ENCODE data around the gene AFAP1L2.

AFAP1L2 gene

DNA sequence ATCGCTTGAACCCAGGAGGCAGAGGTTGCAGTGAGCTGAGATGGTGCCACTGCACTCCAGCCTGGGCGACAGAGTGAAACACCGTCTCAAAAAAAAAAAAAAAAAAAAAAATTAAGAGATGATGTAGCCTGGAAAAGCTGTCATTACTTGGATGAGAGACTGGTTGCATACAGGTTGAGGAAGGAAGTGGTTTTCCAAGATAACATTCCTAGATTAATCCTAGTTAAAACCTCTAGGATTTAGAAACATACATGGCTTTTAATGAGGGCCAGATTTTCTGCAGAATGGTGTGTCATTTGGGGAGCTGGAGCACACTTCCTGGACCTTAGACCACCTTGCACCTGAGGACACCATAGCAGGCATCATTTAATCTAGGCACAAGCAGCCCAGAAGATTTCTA lies 147.5 kb downstream of the AFAP1L2 start:
- Histone ChIP-seq H3K9me2 (replicated peaks; ENCODE audit: insufficient read depth, low read length) (no peaks in the 10 kb centered on the region), H2AFZ (ENCODE audit: low read length) (no peak overlapping the region), H4K20me1 (ENCODE audit: insufficient read depth, low read length) (no peaks in the 10 kb centered on the region), H3K36me3 (replicated peaks; ENCODE audit: insufficient read depth, low read length) (no peaks in the 10 kb centered on the region), H3K4me2 (ENCODE audit: low read depth, low read length) (no peak overlapping the region), H3K4me3 (ENCODE audit: low read length) (no peak overlapping the region), H3K27me3 (replicated peaks; ENCODE audit: insufficient read depth, low read length) (no peaks in the 10 kb centered on the region), H3K4me1 (ENCODE audit: low read length) (0 out of 2 replicates have a peak, but pooled peaks cover 4% of the 10 kb centered on the region), H3F3A (ENCODE audit: insufficient read depth, low read length) (no peaks in the 10 kb centered on the region), H3K9ac (ENCODE audit: low read length) (no peak overlapping the region), H3K9me3 (replicated peaks; ENCODE audit: insufficient read depth, low read length) (no peaks in the 10 kb centered on the region), H3K27ac (ENCODE audit: low read length) (no peak overlapping the region), H3K79me2 (ENCODE audit: low read length) (no peaks in the 10 kb centered on the region)
- TF ChIP-seq, protein P1, sequence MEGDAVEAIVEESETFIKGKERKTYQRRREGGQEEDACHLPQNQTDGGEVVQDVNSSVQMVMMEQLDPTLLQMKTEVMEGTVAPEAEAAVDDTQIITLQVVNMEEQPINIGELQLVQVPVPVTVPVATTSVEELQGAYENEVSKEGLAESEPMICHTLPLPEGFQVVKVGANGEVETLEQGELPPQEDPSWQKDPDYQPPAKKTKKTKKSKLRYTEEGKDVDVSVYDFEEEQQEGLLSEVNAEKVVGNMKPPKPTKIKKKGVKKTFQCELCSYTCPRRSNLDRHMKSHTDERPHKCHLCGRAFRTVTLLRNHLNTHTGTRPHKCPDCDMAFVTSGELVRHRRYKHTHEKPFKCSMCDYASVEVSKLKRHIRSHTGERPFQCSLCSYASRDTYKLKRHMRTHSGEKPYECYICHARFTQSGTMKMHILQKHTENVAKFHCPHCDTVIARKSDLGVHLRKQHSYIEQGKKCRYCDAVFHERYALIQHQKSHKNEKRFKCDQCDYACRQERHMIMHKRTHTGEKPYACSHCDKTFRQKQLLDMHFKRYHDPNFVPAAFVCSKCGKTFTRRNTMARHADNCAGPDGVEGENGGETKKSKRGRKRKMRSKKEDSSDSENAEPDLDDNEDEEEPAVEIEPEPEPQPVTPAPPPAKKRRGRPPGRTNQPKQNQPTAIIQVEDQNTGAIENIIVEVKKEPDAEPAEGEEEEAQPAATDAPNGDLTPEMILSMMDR (IDR thresholded peaks at IDR 0.05; ENCODE audit: low read length) = no peak
- TF ChIP-seq EZH2 (optimal IDR thresholded peaks at IDR 0.05; ENCODE audit: low read depth, low read length) (no peak), EZH2phosphoT487 (IDR thresholded peaks at IDR 0.05; ENCODE audit: low read length) (no peak)
- no peak for DNase-seq

DNA sequence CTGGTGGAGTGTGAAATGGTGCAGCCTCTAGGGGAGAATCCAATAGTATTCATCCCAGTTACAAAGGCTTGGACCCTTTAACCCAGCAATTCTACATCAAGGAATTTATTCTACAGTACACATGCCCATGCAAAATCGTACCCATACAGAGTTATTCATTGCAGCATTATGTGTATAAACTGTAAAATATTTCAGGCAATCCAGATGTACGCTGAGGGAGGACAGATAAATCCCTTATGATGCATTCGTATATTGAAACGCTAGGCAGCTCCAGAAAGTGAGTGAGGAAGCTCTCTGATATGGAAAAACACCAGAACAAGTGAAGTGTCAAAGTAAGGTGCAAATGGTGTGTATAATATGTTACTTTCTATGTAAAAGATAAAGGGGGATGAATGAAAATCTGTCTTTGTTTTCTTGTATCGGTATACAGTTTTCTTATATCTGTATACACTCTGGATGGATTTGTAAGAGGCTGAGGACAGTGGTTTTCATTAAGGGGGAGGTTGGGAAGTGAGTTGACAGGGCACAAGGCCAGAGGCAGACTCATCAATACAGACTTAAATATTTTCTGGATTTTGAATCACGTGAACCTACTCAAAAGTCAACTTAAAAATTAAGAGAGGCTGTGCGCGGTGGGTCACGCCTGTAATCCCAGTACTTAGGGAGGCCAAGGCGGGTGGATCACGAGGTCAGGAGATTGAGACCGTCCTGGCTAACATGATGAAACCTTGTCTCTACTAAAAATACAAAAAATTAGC lies 148.1 kb downstream of the AFAP1L2 start:
- Histone ChIP-seq H3K9ac (ENCODE audit: low read length) (no peak overlapping the region), H4K20me1 (ENCODE audit: insufficient read depth, low read length) (no peaks in the 10 kb centered on the region), H2AFZ (ENCODE audit: low read length) (no peak overlapping the region), H3K27ac (ENCODE audit: low read length) (no peak overlapping the region), H3K9me2 (replicated peaks; ENCODE audit: insufficient read depth, low read length) (no peaks in the 10 kb centered on the region), H3K4me3 (ENCODE audit: low read length) (no peak overlapping the region), H3K27me3 (replicated peaks; ENCODE audit: insufficient read depth, low read length) (no peaks in the 10 kb centered on the region), H3K4me2 (ENCODE audit: low read depth, low read length) (no peak overlapping the region), H3K36me3 (replicated peaks; ENCODE audit: insufficient read depth, low read length) (no peaks in the 10 kb centered on the region), H3F3A (ENCODE audit: insufficient read depth, low read length) (no peaks in the 10 kb centered on the region), H3K4me1 (ENCODE audit: low read length) (0 out of 2 replicates have a peak, but pooled peaks cover under 1% of the 10 kb centered on the region), H3K9me3 (replicated peaks; ENCODE audit: insufficient read depth, low read length) (no peaks in the 10 kb centered on the region), H3K79me2 (ENCODE audit: low read length) (no peaks in the 10 kb centered on the region)
- no peak for DNase-seq
- TF ChIP-seq EZH2 (optimal IDR thresholded peaks at IDR 0.05; ENCODE audit: low read depth, low read length) = no peak
- TF ChIP-seq, protein P1 (IDR thresholded peaks at IDR 0.05; ENCODE audit: low read length) = no peak
- TF ChIP-seq EZH2phosphoT487 (IDR thresholded peaks at IDR 0.05; ENCODE audit: low read length) = no peak

DNA sequence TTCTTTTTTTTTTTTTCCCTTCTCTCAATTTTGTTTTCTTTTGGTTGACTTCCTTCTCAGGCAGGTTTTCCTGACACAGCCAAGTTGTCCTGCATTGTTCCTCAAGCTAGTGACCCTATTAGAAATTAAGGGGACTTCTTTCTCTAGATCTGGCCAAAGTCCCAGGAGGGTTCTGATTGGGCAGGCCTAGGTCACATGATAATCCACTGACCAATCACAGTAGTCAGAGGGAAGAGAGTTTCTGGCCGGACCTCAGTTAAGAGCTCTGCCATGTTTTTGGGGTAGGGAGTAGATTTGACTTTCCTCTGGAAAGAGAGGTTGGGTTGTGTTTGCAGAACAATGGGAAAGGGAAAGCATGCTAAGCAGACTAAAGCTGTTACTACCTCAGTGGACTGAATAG lies 149.1 kb downstream of the AFAP1L2 start:
- no peak for DNase-seq
- no peaks in the 10 kb centered on the region for H3K27me3 ChIP-seq (replicated peaks; ENCODE audit: insufficient read depth, low read length)
- H3K36me3 ChIP-seq (replicated peaks; ENCODE audit: insufficient read depth, low read length) = no peaks in the 10 kb centered on the region
- no peak overlapping the region for H3K4me3 ChIP-seq (ENCODE audit: low read length)
- H3F3A ChIP-seq (ENCODE audit: insufficient read depth, low read length) = no peaks in the 10 kb centered on the region
- no peak overlapping the region for H3K27ac ChIP-seq (ENCODE audit: low read length)
- no peak overlapping the region for H3K9ac ChIP-seq (ENCODE audit: low read length)
- H3K4me1 ChIP-seq (ENCODE audit: low read length) = no peaks in the 10 kb centered on the region
- H2AFZ ChIP-seq (ENCODE audit: low read length) = no peak overlapping the region
- H3K79me2 ChIP-seq (ENCODE audit: low read length) = no peaks in the 10 kb centered on the region
- no peaks in the 10 kb centered on the region for H4K20me1 ChIP-seq (ENCODE audit: insufficient read depth, low read length)
- H3K9me2 ChIP-seq (replicated peaks; ENCODE audit: insufficient read depth, low read length) = no peaks in the 10 kb centered on the region
- H3K9me3 ChIP-seq (replicated peaks; ENCODE audit: insufficient read depth, low read length) = no peaks in the 10 kb centered on the region
- H3K4me2 ChIP-seq (ENCODE audit: low read depth, low read length) = no peak overlapping the region
- no peak for TF ChIP-seq EZH2phosphoT487 (IDR thresholded peaks at IDR 0.05; ENCODE audit: low read length)

DNA sequence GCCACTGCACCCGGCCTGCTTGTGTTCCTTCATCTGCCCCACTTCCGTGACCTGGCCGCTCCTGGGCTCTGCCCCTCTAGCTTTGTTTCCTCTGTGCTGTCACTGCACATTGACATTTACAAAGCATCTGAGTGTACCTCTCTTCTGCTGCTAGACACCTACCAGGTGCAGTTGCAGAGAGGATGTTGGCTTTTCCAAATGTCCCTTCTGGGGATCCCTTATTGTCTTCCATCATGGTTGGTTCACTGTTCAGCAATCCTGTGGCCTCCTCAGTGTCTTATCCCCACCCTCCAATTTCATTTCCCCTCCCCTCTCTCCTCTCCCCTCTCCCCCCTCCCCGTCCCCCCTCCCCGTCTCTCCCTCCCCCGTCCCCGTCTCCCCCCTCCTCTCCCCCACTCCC lies 151.4 kb downstream of the AFAP1L2 start:
- Histone ChIP-seq H3K79me2 (ENCODE audit: low read length) (no peaks in the 10 kb centered on the region), H3K9ac (ENCODE audit: low read length) (no peak overlapping the region), H3F3A (ENCODE audit: insufficient read depth, low read length) (no peaks in the 10 kb centered on the region), H3K27me3 (replicated peaks; ENCODE audit: insufficient read depth, low read length) (no peaks in the 10 kb centered on the region), H3K4me2 (ENCODE audit: low read depth, low read length) (no peak overlapping the region), H3K27ac (ENCODE audit: low read length) (no peak overlapping the region), H3K36me3 (replicated peaks; ENCODE audit: insufficient read depth, low read length) (no peaks in the 10 kb centered on the region), H3K9me2 (replicated peaks; ENCODE audit: insufficient read depth, low read length) (no peaks in the 10 kb centered on the region), H4K20me1 (ENCODE audit: insufficient read depth, low read length) (no peaks in the 10 kb centered on the region), H3K9me3 (replicated peaks; ENCODE audit: insufficient read depth, low read length) (no peaks in the 10 kb centered on the region), H3K4me3 (ENCODE audit: low read length) (no peak overlapping the region), H2AFZ (ENCODE audit: low read length) (no peak overlapping the region), H3K4me1 (ENCODE audit: low read length) (no peaks in the 10 kb centered on the region)
- no peak for DNase-seq
- no peak for TF ChIP-seq EZH2 (optimal IDR thresholded peaks at IDR 0.05; ENCODE audit: low read depth, low read length)
- no peak for TF ChIP-seq EZH2phosphoT487 (IDR thresholded peaks at IDR 0.05; ENCODE audit: low read length)
- TF ChIP-seq, protein P1 (IDR thresholded peaks at IDR 0.05; ENCODE audit: low read length) = no peak
